ENCODE results near the gene RPL21.

- TF ChIP-seq POLR2A (IDR thresholded peaks at IDR 0.05) (no peak), CTCF (IDR thresholded peaks at IDR 0.05) (no peak)
These were observed 51.4 kb downstream of the RPL21 start for GRCh38 chr13:27302643-27303262.

Measured in body of pancreas (tissue), 4 donors.